Measurements from ENCODE around the gene PRLHR.

PRLHR gene

DNA sequence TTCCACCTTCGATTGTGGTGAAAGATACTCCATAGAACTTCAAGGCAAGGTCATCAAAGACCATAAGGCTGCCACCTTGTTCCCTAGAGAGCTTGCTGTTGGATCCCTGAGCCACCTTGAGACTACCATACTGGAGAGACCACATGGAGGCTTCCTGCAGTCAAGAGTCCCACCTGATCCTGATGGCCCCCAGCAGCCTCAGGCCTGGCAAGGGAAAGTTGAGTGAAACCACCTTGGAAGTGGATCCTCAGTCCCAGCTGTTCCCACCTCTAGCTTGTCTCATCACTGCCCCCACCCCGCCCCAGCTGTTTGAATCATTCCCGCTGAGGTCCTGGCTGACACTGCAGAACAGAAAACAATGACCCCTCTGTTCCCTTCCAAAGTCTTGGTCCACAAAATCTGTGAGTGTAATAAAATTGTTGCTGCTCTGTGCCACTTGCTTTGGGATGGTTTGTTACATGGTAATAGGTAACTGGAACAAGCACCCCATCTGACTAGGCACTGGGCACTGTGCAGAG is 32.0 kb downstream of the PRLHR start:
- Histone ChIP-seq H3K36me3 (ENCODE audit: control insufficient read depth, low read length) (no peaks in the 10 kb centered on the region), H3K9me2 (replicated peaks; ENCODE audit: control insufficient read depth, low read length) (no peaks in the 10 kb centered on the region), H3K79me2 (ENCODE audit: control insufficient read depth, low read length) (no peaks in the 10 kb centered on the region), H3K9me3 (ENCODE audit: control insufficient read depth, insufficient read depth, low read length) (no peaks in the 10 kb centered on the region), H3K4me2 (ENCODE audit: low read length) (no peak overlapping the region), H3K4me1 (ENCODE audit: control insufficient read depth, low read length) (no peaks in the 10 kb centered on the region), H3K27me3 (ENCODE audit: control insufficient read depth, low read length) (peaks cover 4% of the 10 kb centered on the region; the same call in 1 of the 2 replicates), H3F3A (ENCODE audit: control insufficient read depth, insufficient read depth) (no peaks in the 10 kb centered on the region), H3K27ac (ENCODE audit: low read depth, low read length) (no peak overlapping the region), H3K4me3 (ENCODE audit: low read length) (no peak overlapping the region), H4K20me1 (ENCODE audit: control insufficient read depth, insufficient read depth, low read depth, low read length) (no peaks in the 10 kb centered on the region)
- TF ChIP-seq, protein P1, sequence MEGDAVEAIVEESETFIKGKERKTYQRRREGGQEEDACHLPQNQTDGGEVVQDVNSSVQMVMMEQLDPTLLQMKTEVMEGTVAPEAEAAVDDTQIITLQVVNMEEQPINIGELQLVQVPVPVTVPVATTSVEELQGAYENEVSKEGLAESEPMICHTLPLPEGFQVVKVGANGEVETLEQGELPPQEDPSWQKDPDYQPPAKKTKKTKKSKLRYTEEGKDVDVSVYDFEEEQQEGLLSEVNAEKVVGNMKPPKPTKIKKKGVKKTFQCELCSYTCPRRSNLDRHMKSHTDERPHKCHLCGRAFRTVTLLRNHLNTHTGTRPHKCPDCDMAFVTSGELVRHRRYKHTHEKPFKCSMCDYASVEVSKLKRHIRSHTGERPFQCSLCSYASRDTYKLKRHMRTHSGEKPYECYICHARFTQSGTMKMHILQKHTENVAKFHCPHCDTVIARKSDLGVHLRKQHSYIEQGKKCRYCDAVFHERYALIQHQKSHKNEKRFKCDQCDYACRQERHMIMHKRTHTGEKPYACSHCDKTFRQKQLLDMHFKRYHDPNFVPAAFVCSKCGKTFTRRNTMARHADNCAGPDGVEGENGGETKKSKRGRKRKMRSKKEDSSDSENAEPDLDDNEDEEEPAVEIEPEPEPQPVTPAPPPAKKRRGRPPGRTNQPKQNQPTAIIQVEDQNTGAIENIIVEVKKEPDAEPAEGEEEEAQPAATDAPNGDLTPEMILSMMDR (IDR thresholded peaks at IDR 0.05; ENCODE audit: low read depth, low read length, poor library complexity, severe bottlenecking) = no peak
- no peak for TF ChIP-seq EZH2phosphoT487 (IDR thresholded peaks at IDR 0.05; ENCODE audit: borderline replicate concordance, low read length)

DNA sequence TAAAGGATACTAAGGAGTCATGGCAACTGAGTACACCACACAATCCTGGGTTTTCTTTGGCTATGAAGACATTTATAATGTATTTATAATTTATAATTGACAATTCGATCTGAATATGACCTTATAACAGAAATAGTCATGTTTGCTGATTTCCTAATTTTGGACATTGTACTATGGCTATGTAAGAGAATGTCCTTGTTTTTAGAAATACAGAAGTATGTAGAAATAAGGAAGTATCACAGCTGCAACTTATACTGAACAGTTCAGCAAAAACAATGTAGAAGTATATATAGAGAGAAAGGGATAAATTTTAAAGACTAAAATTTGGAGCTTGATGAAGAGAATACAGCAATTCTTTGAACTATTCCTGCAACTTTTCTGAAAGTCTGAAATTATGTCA is 32.6 kb downstream of the PRLHR start:
- H3K79me2 ChIP-seq (ENCODE audit: control insufficient read depth, low read length) = no peaks in the 10 kb centered on the region
- no peaks in the 10 kb centered on the region for H4K20me1 ChIP-seq (ENCODE audit: control insufficient read depth, insufficient read depth, low read depth, low read length)
- H3K4me2 ChIP-seq (ENCODE audit: low read length) = no peak overlapping the region
- no peaks in the 10 kb centered on the region for H3K36me3 ChIP-seq (ENCODE audit: control insufficient read depth, low read length)
- H3K27ac ChIP-seq (ENCODE audit: low read depth, low read length) = no peak overlapping the region
- H3K4me1 ChIP-seq (ENCODE audit: control insufficient read depth, low read length) = no peaks in the 10 kb centered on the region
- no peaks in the 10 kb centered on the region for H3K9me3 ChIP-seq (ENCODE audit: control insufficient read depth, insufficient read depth, low read length)
- H3K27me3 ChIP-seq (ENCODE audit: control insufficient read depth, low read length) = peaks cover 4% of the 10 kb centered on the region; the same call in 1 of the 2 replicates
- TF ChIP-seq, protein P1 (IDR thresholded peaks at IDR 0.05; ENCODE audit: low read depth, low read length, poor library complexity, severe bottlenecking) = no peak
- no peak for TF ChIP-seq EZH2phosphoT487 (IDR thresholded peaks at IDR 0.05; ENCODE audit: borderline replicate concordance, low read length)
- no peak overlapping the region for H3K4me3 ChIP-seq (ENCODE audit: low read length)
- no peaks in the 10 kb centered on the region for H3K9me2 ChIP-seq (replicated peaks; ENCODE audit: control insufficient read depth, low read length)
- no peaks in the 10 kb centered on the region for H3F3A ChIP-seq (ENCODE audit: control insufficient read depth, insufficient read depth)

DNA sequence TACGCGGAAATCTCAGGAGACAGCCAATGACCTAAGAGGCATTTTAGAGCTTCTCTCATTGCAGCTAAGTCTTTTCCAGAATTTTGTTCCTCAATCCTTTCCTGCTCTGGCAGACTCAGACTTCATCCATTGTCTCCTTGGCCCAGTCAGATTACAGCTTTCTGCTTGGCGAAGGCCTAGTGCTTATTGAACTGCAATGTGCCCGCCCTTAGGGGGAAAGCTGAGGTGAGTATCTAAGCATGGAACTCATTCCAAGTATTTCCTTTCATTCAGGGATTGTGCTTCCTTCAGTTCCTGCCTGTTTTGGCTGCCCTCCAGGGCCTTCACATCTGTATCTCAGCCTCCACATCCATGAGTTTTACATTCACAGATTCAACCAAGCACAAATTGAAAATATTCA is 37.5 kb downstream of the PRLHR start:
- Histone ChIP-seq H3K4me2 (ENCODE audit: low read length) (no peak overlapping the region), H3K27ac (ENCODE audit: low read depth, low read length) (no peak overlapping the region), H3K9me2 (replicated peaks; ENCODE audit: control insufficient read depth, low read length) (no peaks in the 10 kb centered on the region), H3F3A (ENCODE audit: control insufficient read depth, insufficient read depth) (no peaks in the 10 kb centered on the region), H3K4me3 (ENCODE audit: low read length) (no peak overlapping the region), H3K4me1 (ENCODE audit: control insufficient read depth, low read length) (no peaks in the 10 kb centered on the region), H3K79me2 (ENCODE audit: control insufficient read depth, low read length) (no peaks in the 10 kb centered on the region), H3K27me3 (ENCODE audit: control insufficient read depth, low read length) (peaks cover 7% of the 10 kb centered on the region; the same call in 1 of the 2 replicates), H4K20me1 (ENCODE audit: control insufficient read depth, insufficient read depth, low read depth, low read length) (no peaks in the 10 kb centered on the region), H3K36me3 (ENCODE audit: control insufficient read depth, low read length) (no peaks in the 10 kb centered on the region), H3K9me3 (ENCODE audit: control insufficient read depth, insufficient read depth, low read length) (no peaks in the 10 kb centered on the region)
- TF ChIP-seq, protein P1 (IDR thresholded peaks at IDR 0.05; ENCODE audit: low read depth, low read length, poor library complexity, severe bottlenecking) = no peak
- no peak for TF ChIP-seq EZH2phosphoT487 (IDR thresholded peaks at IDR 0.05; ENCODE audit: borderline replicate concordance, low read length)

Measured in DOHH2 (cell line).